ENCODE results near the gene RWDD4. TPM values are rescaled to one million over a fixed set of nuclear protein-coding genes. Genes with fewer than 3 reads are reported as not detected.

Gene RWDD4
- total and polyA plus RNA-seq, 4 donors: 10.9 to 19.9 (median 16.0) TPM

- ATAC-seq (ENCODE audit: insufficient read depth, low FRiP score): no peak
- TF ChIP-seq, protein P1, sequence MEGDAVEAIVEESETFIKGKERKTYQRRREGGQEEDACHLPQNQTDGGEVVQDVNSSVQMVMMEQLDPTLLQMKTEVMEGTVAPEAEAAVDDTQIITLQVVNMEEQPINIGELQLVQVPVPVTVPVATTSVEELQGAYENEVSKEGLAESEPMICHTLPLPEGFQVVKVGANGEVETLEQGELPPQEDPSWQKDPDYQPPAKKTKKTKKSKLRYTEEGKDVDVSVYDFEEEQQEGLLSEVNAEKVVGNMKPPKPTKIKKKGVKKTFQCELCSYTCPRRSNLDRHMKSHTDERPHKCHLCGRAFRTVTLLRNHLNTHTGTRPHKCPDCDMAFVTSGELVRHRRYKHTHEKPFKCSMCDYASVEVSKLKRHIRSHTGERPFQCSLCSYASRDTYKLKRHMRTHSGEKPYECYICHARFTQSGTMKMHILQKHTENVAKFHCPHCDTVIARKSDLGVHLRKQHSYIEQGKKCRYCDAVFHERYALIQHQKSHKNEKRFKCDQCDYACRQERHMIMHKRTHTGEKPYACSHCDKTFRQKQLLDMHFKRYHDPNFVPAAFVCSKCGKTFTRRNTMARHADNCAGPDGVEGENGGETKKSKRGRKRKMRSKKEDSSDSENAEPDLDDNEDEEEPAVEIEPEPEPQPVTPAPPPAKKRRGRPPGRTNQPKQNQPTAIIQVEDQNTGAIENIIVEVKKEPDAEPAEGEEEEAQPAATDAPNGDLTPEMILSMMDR (IDR thresholded peaks at IDR 0.05; ENCODE audit: control extremely low read depth, extremely low read depth): no peak
- no peaks in the 10 kb centered on the region for H3K36me3 ChIP-seq (ENCODE audit: control insufficient read depth in 4 of 4, insufficient read depth in 4 of 4, low read length in 4 of 4)
- no peak overlapping the region for H3K27ac ChIP-seq (ENCODE audit: low read depth in 1 of 2, low read length in 1 of 2)
- 59 to 61% methylated on average over 10 of the region's 10 CpGs for WGBS, 2 donors
- no peaks in the 10 kb centered on the region for H3K9me3 ChIP-seq (ENCODE audit: control insufficient read depth in 4 of 4, insufficient read depth in 3 of 4, low read length in 3 of 4)
- DNase-seq: peak in 2 of 3 donors; percentile 42 to 74
- peak overlapping the region in 1 of 2 donors; percentile 65 for H3K9ac ChIP-seq (ENCODE audit: insufficient read depth in 1 of 2, low read length in 2 of 2)
- H3K4me1 ChIP-seq (ENCODE audit: control insufficient read depth in 5 of 5, insufficient read depth in 5 of 5, low read length in 5 of 5): peaks cover 0 to 23% (median 4%) of the 10 kb centered on the region in 5 donors
- no peak overlapping the region for H3K4me3 ChIP-seq
- no peaks in the 10 kb centered on the region for H3K27me3 ChIP-seq (ENCODE audit: control insufficient read depth in 3 of 3, insufficient read depth in 3 of 3, low read length in 2 of 3)
These were observed 23.7 kb downstream of the RWDD4 start for GRCh38 chr4:183635321-183635720.

DNA sequence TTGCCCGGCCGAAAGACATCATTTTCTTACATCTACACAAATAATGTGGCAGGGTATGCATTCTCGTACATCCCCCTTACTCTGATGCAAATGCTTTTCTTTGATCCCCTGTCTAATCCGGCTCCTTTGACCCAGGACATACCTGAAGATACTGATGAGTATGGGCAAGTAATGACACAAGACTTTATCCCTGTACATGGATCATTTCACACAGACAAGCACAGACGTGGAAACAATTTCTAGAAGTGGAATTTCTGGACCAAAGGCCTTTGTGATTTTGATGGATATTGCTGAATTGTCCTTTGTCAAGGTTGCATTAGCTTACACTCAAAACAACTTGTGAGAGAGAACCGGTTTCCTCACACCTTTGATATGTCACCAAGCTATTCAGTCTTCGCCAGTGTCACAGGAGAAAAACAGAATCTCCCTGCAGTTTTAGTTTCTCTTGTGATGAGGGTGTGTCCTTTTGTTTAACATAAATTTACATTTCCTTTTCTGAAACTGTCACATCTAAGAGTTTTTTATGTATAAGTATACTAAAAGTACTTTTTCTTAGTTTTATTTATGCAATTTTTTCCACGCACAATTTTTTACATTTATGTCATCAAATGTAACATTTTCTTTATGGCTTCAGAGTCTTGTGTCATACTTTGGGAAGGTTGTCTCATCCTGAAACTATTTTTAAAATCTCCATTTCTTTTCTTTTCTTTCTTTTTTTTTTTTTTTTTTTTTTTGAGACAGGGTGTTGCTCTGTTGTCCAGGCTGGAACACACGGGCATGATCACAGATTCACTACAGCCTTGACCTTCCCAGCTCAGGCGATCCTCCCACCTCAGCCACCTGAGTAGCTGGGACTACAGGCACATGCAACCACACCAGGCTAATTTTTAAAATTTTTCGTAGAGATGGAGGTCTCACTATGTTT is 25.2 kb downstream of the RWDD4 start:
- Histone ChIP-seq H3K36me3 (ENCODE audit: control insufficient read depth in 4 of 4, insufficient read depth in 4 of 4, low read length in 4 of 4) (no peaks in the 10 kb centered on the region), H3K27ac (ENCODE audit: low read depth in 1 of 2, low read length in 1 of 2) (no peak overlapping the region), H3K9ac (ENCODE audit: insufficient read depth in 1 of 2, low read length in 2 of 2) (no peak overlapping the region), H3K9me3 (ENCODE audit: control insufficient read depth in 4 of 4, insufficient read depth in 3 of 4, low read length in 3 of 4) (no peaks in the 10 kb centered on the region), H3K27me3 (ENCODE audit: control insufficient read depth in 3 of 3, insufficient read depth in 3 of 3, low read length in 2 of 3) (no peaks in the 10 kb centered on the region), H3K4me3 (no peak overlapping the region), H3K4me1 (ENCODE audit: control insufficient read depth in 5 of 5, insufficient read depth in 5 of 5, low read length in 5 of 5) (peaks cover 0 to 23% (median 4%) of the 10 kb centered on the region in 5 donors)
- ATAC-seq (ENCODE audit: insufficient read depth, low FRiP score) (no peak), DNase-seq (no peak)
- 86 to 90% methylated on average over 11 of the region's 11 CpGs for WGBS, 2 donors
- TF ChIP-seq, protein P1 (IDR thresholded peaks at IDR 0.05; ENCODE audit: control extremely low read depth, extremely low read depth): no peak

GRCh38 chr4:183632689-183633088 is 26.3 kb downstream of the RWDD4 start:
- no peak for DNase-seq
- Histone ChIP-seq H3K36me3 (ENCODE audit: control insufficient read depth in 4 of 4, insufficient read depth in 4 of 4, low read length in 4 of 4) (no peaks in the 10 kb centered on the region), H3K9me3 (ENCODE audit: control insufficient read depth in 4 of 4, insufficient read depth in 3 of 4, low read length in 3 of 4) (no peaks in the 10 kb centered on the region), H3K27me3 (ENCODE audit: control insufficient read depth in 3 of 3, insufficient read depth in 3 of 3, low read length in 2 of 3) (no peaks in the 10 kb centered on the region), H3K9ac (ENCODE audit: insufficient read depth in 1 of 2, low read length in 2 of 2) (no peak overlapping the region), H3K4me1 (ENCODE audit: control insufficient read depth in 5 of 5, insufficient read depth in 5 of 5, low read length in 5 of 5) (peaks cover 0 to 23% (median 4%) of the 10 kb centered on the region in 5 donors), H3K4me3 (no peak overlapping the region), H3K27ac (ENCODE audit: low read depth in 1 of 2, low read length in 1 of 2) (no peak overlapping the region)
- WGBS, 2 donors: 90 to 91% methylated on average over 12 of the region's 12 CpGs
- ATAC-seq (ENCODE audit: insufficient read depth, low FRiP score): no peak
- TF ChIP-seq, protein P1 (IDR thresholded peaks at IDR 0.05; ENCODE audit: control extremely low read depth, extremely low read depth): no peak

All from lung (tissue), 12 donors.